SKM-1 (cell line): ENCODE measurements around the gene TMEM135.
"Not testable (repeated sequence)": the region's sequence is repeated elsewhere in the genome, so short reads cannot be mapped to it uniquely, and the experiment has no call there.

ENCODE experiments used
- DNase-seq: peaks from one replicate; lab custom pipeline; 2025; ENCODE audit not compliant: unreplicated experiment; lab: John Stamatoyannopoulos, UW

TMEM135 gene

GRCh38 chr11:87076260-87076783 lies 38.6 kb downstream of the TMEM135 start:
- DNase-seq, result no peak

DNA sequence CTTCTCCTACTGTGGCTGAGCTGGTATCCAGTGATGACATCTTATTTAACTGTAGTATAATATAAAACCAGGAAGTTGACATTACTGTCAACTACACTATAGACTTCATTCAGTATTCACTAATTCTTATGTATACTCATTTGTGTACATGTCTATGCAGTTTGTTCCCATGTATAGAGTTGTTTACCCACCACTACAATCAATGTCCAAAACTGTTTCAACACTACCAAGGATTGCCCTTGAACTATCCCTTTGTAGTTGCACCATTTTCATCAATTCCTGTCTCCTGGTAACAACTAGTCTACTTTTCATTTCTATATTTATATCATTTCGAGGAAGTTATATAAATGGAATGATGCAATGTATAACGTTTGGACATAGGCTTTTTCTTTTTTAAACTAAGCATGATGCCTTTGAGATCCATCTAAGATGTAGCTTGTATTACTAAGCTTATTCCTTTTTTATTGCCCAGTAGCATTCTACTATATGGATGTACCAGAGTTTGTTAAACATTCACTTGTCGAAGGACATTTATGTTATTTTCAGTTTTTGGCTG lies 39.2 kb downstream of the TMEM135 start:
- DNase-seq, result no peak

DNA sequence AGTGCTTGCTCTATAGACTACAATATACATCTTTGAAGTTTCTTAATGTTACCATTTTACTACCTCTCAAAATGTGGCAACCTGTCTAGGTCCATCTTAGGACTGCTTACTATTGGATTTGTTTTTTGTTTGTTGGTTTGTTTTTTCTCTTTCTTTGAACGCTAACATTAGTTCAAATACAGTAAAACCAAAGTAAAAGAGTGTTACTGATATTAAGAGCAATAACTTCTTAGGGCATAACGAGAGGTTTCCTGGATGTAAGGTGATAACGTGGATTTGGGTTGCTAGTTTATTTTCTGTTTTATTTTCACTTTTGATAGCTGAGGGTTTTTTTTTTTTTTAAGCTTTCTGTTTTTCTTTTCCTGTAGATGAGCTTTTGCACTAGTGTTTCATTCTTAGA lies 43.6 kb downstream of the TMEM135 start:
- no peak for DNase-seq

- DNase-seq, result no peak
These were observed 44.9 kb downstream of the TMEM135 start for GRCh38 chr11:87082590-87082989.

- DNase-seq, result no peak
These were observed 45.3 kb downstream of the TMEM135 start for GRCh38 chr11:87083029-87083428.

DNA sequence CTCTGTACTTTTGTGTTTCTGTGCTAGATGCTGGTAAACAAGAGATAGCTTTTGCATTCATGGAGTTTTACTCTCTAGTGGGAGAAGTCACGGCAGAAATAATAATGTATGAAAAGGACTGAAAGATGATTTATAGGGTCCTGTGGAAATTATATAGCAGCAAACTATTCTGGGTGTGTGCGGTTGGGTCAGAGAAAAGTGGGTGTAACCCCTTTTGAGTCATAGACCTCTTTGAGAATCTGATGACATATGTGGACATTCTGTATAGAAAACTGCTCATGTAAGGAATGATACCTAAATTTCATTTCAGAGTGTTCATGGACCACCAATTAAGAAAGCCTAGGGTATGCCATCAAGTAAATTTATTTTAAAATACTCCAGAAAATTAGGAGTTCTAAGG lies 54.4 kb downstream of the TMEM135 start:
- no peak for DNase-seq

DNA sequence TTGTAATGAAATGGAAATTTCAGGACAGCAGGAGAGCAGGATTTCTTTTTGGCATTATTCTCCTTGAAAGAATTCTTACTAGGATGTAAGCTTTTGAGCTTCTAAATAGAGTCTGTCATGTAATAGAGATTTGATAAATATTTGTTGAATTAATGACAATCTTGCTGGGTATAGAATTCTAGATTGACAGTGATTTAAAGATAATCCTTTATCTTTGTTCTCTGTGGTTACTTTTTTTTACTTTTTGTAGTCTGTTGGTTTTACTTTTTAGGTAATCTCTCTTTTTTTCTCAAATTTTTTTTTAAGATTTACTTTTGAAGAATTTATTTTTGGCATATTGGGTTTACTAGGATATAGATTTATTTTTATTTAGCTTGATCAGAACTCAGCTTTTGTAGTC lies 54.8 kb downstream of the TMEM135 start:
- no peak for DNase-seq

DNA sequence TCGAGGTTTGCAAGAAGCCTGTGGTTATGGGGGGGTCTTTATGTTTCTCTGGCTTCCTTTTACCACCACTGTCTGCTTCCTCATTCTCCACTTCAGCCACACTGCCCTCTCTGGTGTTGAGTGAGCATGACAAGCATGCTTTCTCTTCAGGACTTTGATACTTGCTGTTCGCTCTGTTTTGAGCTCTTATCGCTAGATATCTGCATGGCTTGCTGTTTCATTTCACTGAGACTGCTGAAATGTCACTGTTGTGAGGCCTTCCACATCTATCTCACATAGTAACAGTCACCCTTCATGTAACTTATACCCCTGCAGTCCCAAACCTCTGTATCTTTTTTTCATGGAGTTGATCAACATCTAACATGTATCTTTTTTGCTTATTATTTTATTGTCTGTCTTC lies 59.8 kb downstream of the TMEM135 start:
- peak; percentile 22 for DNase-seq

DNA sequence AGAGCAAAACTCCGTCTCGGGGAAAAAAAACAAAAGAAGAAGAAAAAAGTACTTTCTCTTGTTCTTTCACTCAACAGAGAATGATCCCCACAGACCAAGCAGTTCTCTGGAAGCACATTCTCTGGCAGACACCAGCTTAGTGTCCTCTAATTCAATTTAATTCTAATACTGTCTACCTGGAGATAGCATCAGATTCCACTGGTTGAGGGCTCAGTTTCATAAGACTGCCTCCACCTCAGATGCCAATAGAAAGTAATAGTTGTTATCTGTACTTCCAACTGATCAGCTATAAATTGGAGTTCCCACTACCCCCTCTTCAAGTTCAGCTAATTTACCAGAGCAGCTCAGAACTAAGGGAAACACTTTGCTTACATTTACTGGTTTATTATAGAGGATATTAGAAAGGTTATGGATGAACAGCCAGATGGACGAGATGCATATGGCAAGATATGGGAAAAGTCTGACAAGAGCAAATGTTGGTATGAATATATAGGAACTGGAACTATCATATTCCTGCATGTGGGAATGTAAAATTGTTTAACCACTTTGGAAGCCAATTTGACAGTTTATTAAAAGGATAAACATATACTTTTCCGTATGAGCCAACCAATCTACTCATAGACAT lies 64.3 kb downstream of the TMEM135 start:
- no peak for DNase-seq

GRCh38 chr11:87105826-87106225 lies 68.1 kb downstream of the TMEM135 start:
- not testable (repeated sequence) for DNase-seq

DNA sequence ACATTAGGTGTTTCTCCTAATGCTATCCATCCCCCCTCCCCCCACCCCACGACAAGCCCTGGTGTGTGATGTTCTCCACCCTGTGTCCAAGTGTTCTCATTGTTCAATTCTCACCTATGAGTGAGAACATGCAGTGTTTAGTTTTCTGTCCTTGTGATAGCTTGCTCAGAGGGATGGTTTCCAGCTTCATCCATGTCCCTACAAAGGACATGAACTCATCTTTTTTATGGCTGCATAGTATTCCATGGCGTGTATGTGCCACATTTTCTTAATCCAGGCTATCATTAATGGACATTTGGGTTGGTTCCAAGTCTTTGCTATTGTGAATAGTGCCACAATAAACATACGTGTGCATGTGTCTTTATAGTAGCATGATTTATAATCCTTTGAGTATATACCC lies 69.6 kb downstream of the TMEM135 start:
- not testable (repeated sequence) for DNase-seq

- DNase-seq, result no peak
These were observed 72.9 kb downstream of the TMEM135 start for GRCh38 chr11:87110443-87111131.

GRCh38 chr11:87114093-87114492 lies 76.4 kb downstream of the TMEM135 start:
- no peak for DNase-seq

- DNase-seq, result no peak
These were observed 78.5 kb downstream of the TMEM135 start for GRCh38 chr11:87116185-87116584.

GRCh38 chr11:87120937-87121336 lies 83.2 kb downstream of the TMEM135 start:
- no peak for DNase-seq

- no peak for DNase-seq
These were observed 85.1 kb downstream of the TMEM135 start for GRCh38 chr11:87122852-87123251.

- DNase-seq, result no peak
These were observed 87.5 kb downstream of the TMEM135 start for GRCh38 chr11:87125257-87125656.

DNA sequence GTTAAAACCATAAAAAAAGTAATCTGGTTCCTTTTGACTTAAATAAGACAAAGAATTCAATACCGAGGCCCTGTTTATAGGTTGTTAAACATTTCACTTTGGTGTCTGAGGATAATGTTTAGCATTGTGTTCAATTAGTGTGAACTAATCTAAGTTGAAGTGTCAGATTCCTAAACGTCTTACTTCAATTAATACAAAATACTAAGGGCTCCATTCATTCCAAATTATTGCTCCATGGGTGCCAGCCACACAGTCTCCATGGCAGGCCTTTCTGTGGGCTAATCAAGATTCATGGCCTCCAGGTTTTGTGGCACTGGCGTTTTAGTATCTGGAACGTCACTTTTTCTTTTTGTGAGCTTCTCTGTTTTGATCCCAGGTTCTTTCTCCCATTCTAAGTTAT lies 89.4 kb downstream of the TMEM135 start:
- DNase-seq, result no peak

- DNase-seq, result no peak
These were observed 90.6 kb downstream of the TMEM135 start for GRCh38 chr11:87128372-87128771.

DNA sequence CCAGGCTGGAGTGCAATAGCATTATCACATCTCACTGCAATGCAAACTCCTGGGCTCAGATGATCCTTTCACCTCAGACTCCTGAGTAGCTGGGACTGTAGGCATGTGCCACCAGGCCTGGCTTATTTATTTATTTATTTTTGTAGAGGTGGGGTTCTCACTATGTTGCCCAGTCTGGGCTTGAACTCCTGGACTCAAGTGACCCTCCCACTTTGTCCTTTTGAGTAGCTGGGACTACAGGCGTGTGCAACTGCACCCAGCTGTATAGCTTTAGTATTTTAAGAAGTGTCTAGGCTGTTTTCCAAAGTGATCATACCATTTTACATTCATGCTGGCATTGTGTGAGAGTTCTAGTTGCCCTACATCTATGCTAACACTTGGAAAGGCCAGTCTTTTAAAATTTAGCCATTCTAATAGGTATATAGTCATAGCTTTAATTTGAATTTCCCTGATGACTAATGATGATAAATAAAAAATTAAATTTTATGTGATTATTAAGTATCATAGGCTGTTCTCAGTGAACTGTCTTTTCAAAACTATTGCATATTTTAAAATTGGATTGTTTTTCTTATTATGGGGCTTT lies 96.9 kb downstream of the TMEM135 start:
- no peak for DNase-seq

DNA sequence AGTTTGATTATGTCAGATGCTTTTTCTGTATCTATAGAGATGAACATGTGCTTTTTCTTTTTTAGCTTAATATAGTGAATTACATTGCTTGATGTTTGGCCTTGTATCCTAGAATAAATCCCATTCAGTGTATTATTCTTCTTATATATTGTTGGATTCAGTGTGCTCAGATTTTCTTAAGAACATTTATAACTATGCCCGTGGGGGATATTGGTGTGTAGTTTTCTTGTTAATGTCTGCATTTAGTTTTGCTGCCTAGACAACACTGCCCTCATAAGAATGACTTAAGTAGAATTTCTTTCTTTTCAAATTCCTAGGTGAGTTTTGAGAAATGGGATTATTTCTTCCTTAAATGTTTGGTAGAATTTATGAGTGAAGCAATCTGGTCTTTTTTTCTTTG lies 98.5 kb downstream of the TMEM135 start:
- no peak for DNase-seq

DNA sequence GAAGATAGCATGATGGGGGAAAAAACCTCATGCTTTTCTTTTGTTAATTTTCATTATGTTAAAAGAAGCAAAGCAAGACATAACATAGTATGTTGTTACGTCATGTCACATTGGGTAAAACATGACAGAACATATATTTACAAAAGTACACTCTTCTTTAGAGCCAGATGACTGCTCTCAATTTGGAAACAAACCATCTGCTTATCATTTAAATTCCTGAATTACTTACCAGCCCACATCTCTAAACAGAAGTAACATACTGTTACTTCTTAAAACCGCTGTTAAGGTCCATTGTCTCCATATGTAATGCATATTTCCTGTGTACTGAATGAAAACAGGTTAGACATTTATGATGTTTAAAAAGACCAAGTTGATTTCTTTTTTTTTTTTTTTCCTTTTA lies 100.0 kb downstream of the TMEM135 start:
- DNase-seq, result no peak
